Measurements from ENCODE around the gene EPOP. TPM values are rescaled to one million over a fixed set of nuclear protein-coding genes. Genes with fewer than 3 reads are reported as not detected.

Gene EPOP
- total and polyA plus RNA-seq, 2 of the 13 experiments (the other 11 are each of a cell fraction or from before 2014, with no cell fraction given) = 14.7 to 37.8 TPM

GRCh38 chr17:38673707-38674013 lies 1.1 kb downstream of the EPOP start (continued):
- TF ChIP-seq ZNF616 (CRISPR knock-in tag; IDR thresholded peaks at IDR 0.05; ENCODE audit: low read depth) (0 out of 2 replicates have a peak, but pooled peaks have one; percentile 33), ZNF232 (CRISPR knock-in tag; IDR thresholded peaks at IDR 0.05; ENCODE audit: borderline replicate concordance) (no peak), ATF3 (CRISPR knock-in tag; IDR thresholded peaks at IDR 0.05) (no peak), RNF2 (conservative IDR thresholded peaks at IDR 0.05; ENCODE audit: low read depth) (0 out of 2 replicates have a peak, but pooled peaks have one; percentile 12), ZNF34 (CRISPR knock-in tag; IDR thresholded peaks at IDR 0.05; ENCODE audit: borderline replicate concordance) (no peak), ZFX (CRISPR knock-in tag; IDR thresholded peaks at IDR 0.05; ENCODE audit: low read depth) (no peak), ZC3H4 (CRISPR knock-in tag; IDR thresholded peaks at IDR 0.05; ENCODE audit: borderline replicate concordance) (no peak), ARNTL (CRISPR knock-in tag; IDR thresholded peaks at IDR 0.05) (no peak), ZNF564 (CRISPR knock-in tag; IDR thresholded peaks at IDR 0.05) (no peak), ZSCAN29 (CRISPR knock-in tag; conservative IDR thresholded peaks at IDR 0.05) (no peak), ZNF563 (CRISPR knock-in tag; IDR thresholded peaks at IDR 0.05) (no peak), BRCA1 (CRISPR knock-in tag; IDR thresholded peaks at IDR 0.05) (no peak), YEATS2 (CRISPR knock-in tag; IDR thresholded peaks at IDR 0.05; ENCODE audit: borderline replicate concordance) (no peak), CAMTA2 (CRISPR knock-in tag; IDR thresholded peaks at IDR 0.05; ENCODE audit: borderline replicate concordance) (no peak), ETV6 (CRISPR knock-in tag; conservative IDR thresholded peaks at IDR 0.05) (0 out of 2 replicates have a peak, but pooled peaks have one; percentile 28), HCFC1 (IDR thresholded peaks at IDR 0.05; ENCODE audit: low read depth, low read length) (no peak), ZNF503 (CRISPR knock-in tag; IDR thresholded peaks at IDR 0.05) (no peak), ZKSCAN8 (CRISPR knock-in tag; IDR thresholded peaks at IDR 0.05; ENCODE audit: borderline replicate concordance) (no peak), ZFP91 (CRISPR knock-in tag; IDR thresholded peaks at IDR 0.05; ENCODE audit: borderline replicate concordance) (no peak), SP140L (CRISPR knock-in tag; IDR thresholded peaks at IDR 0.05; ENCODE audit: borderline replicate concordance) (no peak), ZFAT (CRISPR knock-in tag; conservative IDR thresholded peaks at IDR 0.05) (no peak), NR0B2 (CRISPR knock-in tag; IDR thresholded peaks at IDR 0.05) (0 out of 2 replicates have a peak, but pooled peaks have one; percentile 12), FOXK1 (CRISPR knock-in tag; IDR thresholded peaks at IDR 0.05; ENCODE audit: borderline replicate concordance, low read depth) (no peak), GRHL1 (CRISPR knock-in tag; conservative IDR thresholded peaks at IDR 0.05) (no peak), NPAS2 (CRISPR knock-in tag; IDR thresholded peaks at IDR 0.05; ENCODE audit: borderline replicate concordance) (no peak)
